C1 segment of cervical spinal cord (tissue), 14 donors: ENCODE results near the gene SLC35A2.
"Not testable (repeated sequence)": the region's sequence is repeated elsewhere in the genome, so short reads cannot be mapped to it uniquely, and the experiment has no call there.

Experiments used
- DNase-seq, 14 donors: peaks; one replicate each; lab custom pipeline; 2025; lab: John Stamatoyannopoulos, UW

The SLC35A2 gene

GRCh38 chrX:48902776-48903175 lies 8.7 kb downstream of the SLC35A2 start:
- no peak for DNase-seq

GRCh38 chrX:48902135-48902534 lies 9.3 kb downstream of the SLC35A2 start:
- DNase-seq = no peak

GRCh38 chrX:48901069-48901468 lies 10.4 kb downstream of the SLC35A2 start:
- no peak for DNase-seq

- no peak for DNase-seq
These were observed 12.4 kb downstream of the SLC35A2 start for GRCh38 chrX:48899078-48899410.

- DNase-seq = peak in 13 of 14 donors; percentile 54 to 94 (median 88)
These were observed 13.7 kb downstream of the SLC35A2 start, which contains the start of the genes PQBP1 and TIMM17B for GRCh38 chrX:48897625-48898306. PQBP1 (plus strand) TSS chrX:48897930; CDS start chrX:48898510, 580 bp downstream. TIMM17B (minus strand) TSS chrX:48897768; CDS start chrX:48897749, 19 bp downstream.

DNA sequence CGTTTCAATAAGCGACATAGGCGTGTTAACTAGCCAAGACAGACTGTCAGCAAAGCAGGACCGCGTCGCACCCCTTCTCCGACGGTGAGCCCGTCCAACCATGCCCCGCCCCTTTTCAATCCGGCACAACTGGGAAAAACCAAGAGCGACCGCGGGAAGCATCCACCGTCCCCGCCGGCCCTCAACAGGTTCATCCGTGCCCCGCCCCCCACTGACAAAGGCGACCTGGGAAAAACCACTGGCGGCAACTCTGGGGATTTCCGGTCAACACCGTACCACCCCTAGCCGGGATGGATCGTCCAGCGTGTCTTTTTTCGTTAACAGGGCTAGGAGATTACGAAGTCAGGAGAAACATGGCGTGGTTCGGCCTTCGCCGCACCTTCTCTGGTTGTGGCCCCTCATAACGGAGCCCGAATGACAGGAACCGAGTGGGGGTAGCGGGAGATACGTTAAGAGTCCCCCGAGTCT lies 14.3 kb downstream of the SLC35A2 start:
- DNase-seq = peak in 12 of 14 donors; percentile 28 to 74 (median 53)

DNA sequence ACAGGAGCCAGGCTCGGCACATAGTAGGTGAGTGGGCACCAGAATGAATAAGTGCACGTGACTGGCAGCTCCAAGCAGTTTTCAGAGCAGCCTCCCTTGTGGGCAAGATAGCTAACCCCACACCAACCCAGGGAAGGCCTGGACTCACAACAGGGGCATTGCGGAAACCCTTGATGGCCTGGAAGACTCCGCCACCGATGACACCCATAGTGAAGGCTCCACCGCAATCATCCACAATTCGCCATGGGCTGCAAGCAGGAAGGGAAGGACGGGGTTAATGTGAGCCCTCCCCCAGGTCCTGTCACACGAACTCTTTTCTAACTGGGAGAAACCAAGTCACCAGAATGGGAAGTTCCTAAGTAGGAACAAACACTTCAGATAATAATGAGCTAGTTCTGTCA lies 14.8 kb downstream of the SLC35A2 start:
- peak in 2 of 14 donors; percentile 8 to 45 for DNase-seq

- DNase-seq = no peak
These were observed 16.6 kb downstream of the SLC35A2 start for GRCh38 chrX:48894891-48895290.

GRCh38 chrX:48893556-48894348 lies 17.7 kb downstream of the SLC35A2 start:
- DNase-seq = no peak

GRCh38 chrX:48892896-48893295 lies 18.6 kb downstream of the SLC35A2 start:
- DNase-seq = no peak

- peak in 13 of 14 donors; percentile 34 to 85 (median 79) for DNase-seq
These were observed 19.8 kb downstream of the SLC35A2 start for GRCh38 chrX:48891402-48892288.

DNA sequence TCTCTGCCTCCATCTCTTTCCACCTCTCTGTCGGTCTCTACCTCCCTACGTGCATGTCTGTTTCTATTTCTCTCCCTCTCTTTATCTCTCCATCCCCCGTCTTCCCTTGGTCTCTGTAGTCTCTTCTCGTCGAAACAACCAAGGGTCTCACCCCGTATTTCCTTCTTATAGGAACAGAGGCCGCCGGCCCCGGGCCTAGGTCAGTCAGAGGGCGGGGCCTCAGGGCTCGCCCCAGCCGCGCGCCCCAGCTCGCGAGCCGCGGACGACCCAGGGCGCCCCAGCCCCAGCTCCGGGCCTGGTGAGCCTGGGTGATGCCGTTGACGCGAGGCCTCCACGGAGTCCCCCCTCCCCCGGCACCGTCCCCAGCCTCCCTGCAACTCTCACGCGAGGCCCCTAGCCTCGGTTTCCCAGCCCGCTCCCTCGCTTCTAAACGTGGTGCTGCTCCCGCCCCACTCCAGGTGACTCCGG lies 20.5 kb downstream of the SLC35A2 start:
- peak in 2 of 14 donors; percentile 23 to 60 for DNase-seq

DNA sequence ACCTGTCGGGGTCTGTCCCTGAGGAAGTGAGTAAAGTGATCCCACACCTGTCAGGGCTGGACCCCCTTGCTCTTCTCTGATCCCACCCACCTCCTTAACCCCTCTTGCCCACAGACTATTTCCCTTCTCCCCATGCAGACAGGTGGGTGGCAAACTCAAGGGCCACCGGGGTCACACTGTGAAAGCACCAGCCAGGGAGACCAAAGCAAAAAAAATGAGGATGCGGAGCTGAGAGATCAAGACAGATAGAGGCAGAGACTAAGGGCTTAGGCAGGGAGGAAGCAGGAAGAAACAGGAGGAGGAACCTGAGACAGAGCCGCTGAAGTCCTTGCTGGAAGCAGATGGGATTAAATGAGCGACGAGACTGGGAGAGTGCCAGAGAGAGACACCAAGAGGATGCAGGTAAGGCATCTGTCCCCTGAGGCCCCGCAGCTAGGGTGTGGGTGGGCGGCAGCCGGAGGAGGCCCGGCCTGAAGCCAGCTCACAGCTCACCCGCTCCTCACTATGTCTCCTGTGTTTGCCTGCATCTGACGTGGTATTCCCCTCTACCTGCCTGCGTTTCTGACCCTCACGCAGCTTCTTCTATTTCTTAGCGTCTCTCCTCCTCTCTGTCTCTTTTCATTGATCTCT lies 21.0 kb downstream of the SLC35A2 start:
- DNase-seq = peak in 2 of 14 donors; percentile 2 to 22

DNA sequence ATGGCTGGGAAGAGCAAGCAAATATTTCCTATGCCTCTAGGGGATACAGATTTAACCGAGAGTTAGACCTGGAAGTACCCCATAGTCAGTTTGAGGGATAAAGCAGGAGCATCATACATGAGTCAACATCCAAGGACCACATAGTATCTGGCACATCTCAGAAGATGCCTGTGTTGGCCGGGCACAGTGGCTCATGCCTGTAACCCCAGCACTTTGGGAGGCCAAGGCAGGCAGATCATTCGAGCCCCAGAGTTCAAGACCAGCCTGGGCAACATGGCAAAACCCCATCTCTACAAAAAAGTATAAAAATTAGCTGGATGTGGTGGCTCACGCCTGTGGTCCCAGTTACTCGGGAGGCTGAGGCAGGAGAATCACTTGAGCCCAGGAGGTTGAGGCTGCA lies 24.9 kb downstream of the SLC35A2 start:
- DNase-seq = not testable (repeated sequence)

DNA sequence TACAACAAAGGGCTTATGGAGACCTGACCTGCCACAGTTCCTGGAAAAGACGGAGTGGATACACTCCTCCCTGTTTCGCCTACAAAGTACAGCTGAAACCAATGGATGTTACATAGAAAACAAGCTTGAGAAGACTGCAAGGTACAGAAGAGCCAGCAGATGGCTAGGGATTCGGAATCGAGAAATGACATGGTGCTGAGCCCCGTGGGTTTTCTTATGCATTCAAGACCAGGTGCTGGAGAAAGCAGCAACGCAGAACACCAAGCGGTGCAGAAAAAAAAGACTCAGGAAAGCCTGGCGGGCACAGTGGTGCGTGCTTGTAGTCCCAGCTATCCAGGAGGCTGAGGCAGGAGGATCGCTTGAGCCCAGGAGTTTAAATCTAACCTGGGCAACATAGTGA lies 27.7 kb downstream of the SLC35A2 start:
- no peak for DNase-seq

DNA sequence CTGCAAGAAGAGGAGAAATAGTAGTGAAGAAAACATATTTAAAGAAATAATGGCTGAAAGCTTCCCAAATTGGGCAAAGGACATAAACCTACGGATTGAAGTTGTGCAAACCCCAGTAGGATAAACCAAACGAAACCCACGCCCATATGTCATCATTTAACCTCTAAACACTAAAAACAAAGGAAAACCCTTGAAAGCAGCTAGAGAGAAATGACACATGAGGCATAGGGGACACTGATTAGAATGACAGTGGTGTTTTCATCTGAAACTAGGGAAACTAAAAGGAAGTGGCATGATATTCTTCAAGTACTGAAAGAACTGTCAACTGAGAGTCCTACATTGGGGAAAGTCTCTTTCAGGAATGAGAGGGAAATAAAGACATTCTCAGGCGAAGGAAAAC lies 34.5 kb downstream of the SLC35A2 start:
- not testable (repeated sequence) for DNase-seq

- not testable (repeated sequence) for DNase-seq
These were observed 39.4 kb downstream of the SLC35A2 start for GRCh38 chrX:48872017-48872416.

DNA sequence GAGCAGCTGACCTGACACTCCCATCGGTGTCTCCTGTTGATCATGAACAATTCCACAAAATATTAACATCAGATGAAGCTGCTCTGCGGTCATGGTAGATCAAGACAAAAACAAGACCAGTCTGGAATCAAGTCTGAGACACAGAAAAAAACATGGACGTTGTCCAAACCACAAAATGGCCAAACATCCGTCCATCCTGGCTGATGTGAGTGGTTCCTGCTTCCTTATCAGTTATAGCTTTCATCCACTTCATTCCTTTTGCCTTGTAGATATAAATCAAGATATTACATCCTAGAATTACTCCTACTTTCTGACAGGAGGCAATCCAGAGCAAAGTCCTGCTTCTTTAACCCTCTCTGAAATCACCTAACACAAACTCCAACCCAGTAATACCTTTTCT lies 47.2 kb downstream of the SLC35A2 start:
- DNase-seq = no peak

DNA sequence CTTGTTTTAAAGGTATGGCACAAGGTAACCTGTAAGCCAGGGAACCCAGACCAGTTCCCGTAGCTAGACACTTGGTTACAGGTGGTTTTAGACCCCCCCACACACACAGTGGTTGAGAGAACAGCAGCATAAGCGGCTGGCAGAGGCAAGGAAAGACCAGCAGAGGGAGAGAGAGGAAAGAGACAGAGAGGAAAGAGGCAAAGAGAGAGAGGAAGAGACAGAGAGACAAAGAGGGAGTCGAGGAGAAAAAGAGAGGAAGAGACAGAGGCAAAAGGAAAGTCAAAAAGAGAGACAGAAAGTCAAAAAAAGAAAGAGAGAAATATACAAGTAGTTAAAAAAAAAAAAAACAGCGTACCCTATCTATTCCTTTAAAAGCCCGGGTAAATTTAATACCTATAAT lies 56.5 kb downstream of the SLC35A2 start:
- no peak for DNase-seq

GRCh38 chrX:48854121-48854804 lies 57.2 kb downstream of the SLC35A2 start:
- DNase-seq = not testable (repeated sequence)
